Body of pancreas (tissue), 4 donors: ENCODE results near the gene ZBTB16. TPM values are rescaled to one million over a fixed set of nuclear protein-coding genes. Genes with fewer than 3 reads are reported as not detected.

Experiments
- ATAC-seq: fragments of 150-250 bp; one replicate; pipeline ENCODE4 v1.9.1; 2016
- DNase-seq, 4 donors: peaks; one replicate each; pipeline ENCODE4 v3.0.0-alpha.2; 2019
- H3K27ac ChIP-seq, 4 donors: fragments of 200-600 bp; sonication (generic); 1 replicate in 3 of 4; 2 replicates in 1 of 4; pipeline versions ENCODE4 v1.5.1 to v1.6.1; 2016 to 2019; ENCODE audit warnings: mild to moderate bottlenecking in 1 of 4, mixed read lengths in 1 of 4, moderate library complexity in 1 of 4
- H3K27me3 ChIP-seq, 2 donors: fragments of 200-600 bp; sonication (generic); one replicate each; pipeline ENCODE4 v1.6.0; 2016; ENCODE audit warnings: mild to moderate bottlenecking in 1 of 2
- H3K36me3 ChIP-seq, 2 donors: fragments of 200-600 bp; sonication (generic); replicated peaks in 1 of 2; 2 replicates each; pipeline ENCODE4 v1.5.1; 2016; ENCODE audit warnings: low read depth in 2 of 2; ENCODE audit not compliant: insufficient read depth in 1 of 2
- H3K4me1 ChIP-seq: fragments of 200-600 bp; sonication (generic); one replicate; pipeline ENCODE4 v1.6.0; 2016
- H3K4me3 ChIP-seq, 2 donors: fragments of 200-600 bp; sonication (generic); 1 replicate in 1 of 2; 2 replicates in 1 of 2; pipeline ENCODE4 v1.5.1; 2016 to 2019
- H3K9me3 ChIP-seq, 3 donors: fragments of 200-600 bp; sonication (generic); 1 replicate in 2 of 3; 2 replicates in 1 of 3; pipeline ENCODE4 v1.5.1; 2016
- POLR2A ChIP-seq, 3 donors: fragments of 450-650 bp; IDR thresholded peaks; one replicate each; pipeline ENCODE4 v1.6.1; 2016; ENCODE audit warnings: antibody characterized with exemption in 3 of 3, mild to moderate bottlenecking in 2 of 3
- WGBS, 2 donors: methylation state at CpG; one replicate each; pipeline ENCODE4 v1.1.5; 2017; 5-methylcytosine and 5-hydroxymethylcytosine counted together
- intact Hi-C: fragments of 100-400 bp; cut with DNase I; formaldehyde crosslinking; loops from one replicate; pipeline ENCODE4 v1.15.1; 2023
- total RNA-seq, 2 donors: library from RNA; depleted of rRNA; stranded (reverse); fragments of >200 nt; gene quantifications; one replicate each; pipeline ENCODE4 v1.1.0, GENCODE V29; 2016
- TF ChIP-seq, protein P1 (sequence below), 7 experiments: fragments of 450-650 bp in 4 of 7; fragments of 200-600 bp in 3 of 7; sonication (generic) in 3 of 7; IDR thresholded peaks; one replicate each; pipeline ENCODE4 v1.5.1; 2016 to 2019; ENCODE audit warnings: antibody characterized with exemption in 7 of 7

Gene ZBTB16
- total RNA-seq, 2 donors from 2014 or later: 96.5 to 150 TPM

DNA sequence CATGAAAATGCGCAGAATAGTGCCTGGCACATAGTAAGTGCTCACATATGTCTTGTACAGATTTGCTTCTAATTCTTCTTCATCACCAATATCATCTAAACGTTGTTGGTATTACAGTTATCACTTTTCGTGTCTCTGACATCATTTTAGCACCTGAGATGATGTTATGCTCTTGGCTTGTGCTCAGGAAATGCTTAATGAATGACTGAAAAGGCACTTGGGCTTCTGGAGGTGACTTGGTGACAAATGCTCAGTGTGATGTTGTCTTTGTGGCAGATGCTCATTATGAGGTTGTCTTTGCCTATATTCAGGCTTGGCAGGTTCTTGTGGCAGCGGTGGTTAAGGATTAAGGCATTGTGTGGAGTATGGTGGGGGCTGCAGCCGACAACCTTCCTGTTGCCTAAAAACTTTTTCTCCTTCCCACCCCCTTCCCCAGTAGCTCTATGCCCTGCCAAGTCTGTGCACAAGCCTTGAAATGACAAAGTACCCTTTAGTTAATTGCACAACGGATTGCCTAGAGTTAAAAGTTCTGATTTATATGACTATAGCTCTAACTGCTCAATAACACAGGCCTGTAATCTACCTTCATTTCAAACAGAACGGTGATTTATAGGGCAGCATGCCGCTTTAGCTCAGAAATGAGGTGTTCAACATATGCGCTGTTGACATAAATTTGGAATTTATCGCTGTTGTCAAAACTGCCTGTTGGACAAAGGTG, 82.5 kb downstream of the ZBTB16 start:
- H3K27me3 ChIP-seq: no peaks in the 10 kb centered on the region
- TF ChIP-seq, protein P1, sequence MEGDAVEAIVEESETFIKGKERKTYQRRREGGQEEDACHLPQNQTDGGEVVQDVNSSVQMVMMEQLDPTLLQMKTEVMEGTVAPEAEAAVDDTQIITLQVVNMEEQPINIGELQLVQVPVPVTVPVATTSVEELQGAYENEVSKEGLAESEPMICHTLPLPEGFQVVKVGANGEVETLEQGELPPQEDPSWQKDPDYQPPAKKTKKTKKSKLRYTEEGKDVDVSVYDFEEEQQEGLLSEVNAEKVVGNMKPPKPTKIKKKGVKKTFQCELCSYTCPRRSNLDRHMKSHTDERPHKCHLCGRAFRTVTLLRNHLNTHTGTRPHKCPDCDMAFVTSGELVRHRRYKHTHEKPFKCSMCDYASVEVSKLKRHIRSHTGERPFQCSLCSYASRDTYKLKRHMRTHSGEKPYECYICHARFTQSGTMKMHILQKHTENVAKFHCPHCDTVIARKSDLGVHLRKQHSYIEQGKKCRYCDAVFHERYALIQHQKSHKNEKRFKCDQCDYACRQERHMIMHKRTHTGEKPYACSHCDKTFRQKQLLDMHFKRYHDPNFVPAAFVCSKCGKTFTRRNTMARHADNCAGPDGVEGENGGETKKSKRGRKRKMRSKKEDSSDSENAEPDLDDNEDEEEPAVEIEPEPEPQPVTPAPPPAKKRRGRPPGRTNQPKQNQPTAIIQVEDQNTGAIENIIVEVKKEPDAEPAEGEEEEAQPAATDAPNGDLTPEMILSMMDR (IDR thresholded peaks at IDR 0.05): no peak
- TF ChIP-seq POLR2A (IDR thresholded peaks at IDR 0.05): no peak
- DNase-seq (no peak), ATAC-seq (no peak)
- WGBS, 2 donors: 71 to 73% methylated on average over 10 of the region's 10 CpGs
- intact Hi-C loops: no loop called here
- no peaks in the 10 kb centered on the region for H3K9me3 ChIP-seq
- H3K4me1 ChIP-seq: peaks cover 75% of the 10 kb centered on the region
- no peak overlapping the region for H3K4me3 ChIP-seq
- no peaks in the 10 kb centered on the region for H3K36me3 ChIP-seq
- peak overlapping the region in 1 of 4 donors; percentile 8 for H3K27ac ChIP-seq

DNA sequence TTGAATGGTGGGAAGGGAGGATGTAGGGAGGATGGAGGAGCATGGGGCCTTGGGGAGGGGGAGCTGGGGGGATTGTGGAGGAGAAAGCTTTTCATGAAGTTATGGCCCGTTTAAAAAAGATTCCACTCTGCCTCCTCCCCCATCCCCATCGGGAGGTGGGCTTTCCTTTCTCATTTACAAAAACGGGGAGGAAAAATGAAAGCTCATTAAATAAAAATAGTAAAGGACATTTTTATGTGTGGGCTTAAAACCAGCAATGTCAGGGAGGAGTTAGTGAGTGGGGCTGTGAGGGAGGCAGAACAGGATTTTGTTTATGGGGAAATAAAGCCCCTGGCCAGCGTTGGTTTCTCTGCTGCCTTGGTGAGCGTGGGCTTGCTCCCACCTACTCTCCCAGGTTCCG, 83.2 kb downstream of the ZBTB16 start:
- H3K4me1 ChIP-seq: peaks cover 79% of the 10 kb centered on the region
- peak overlapping the region in 1 of 4 donors; percentile 8 for H3K27ac ChIP-seq
- no peak for DNase-seq
- 78 to 81% methylated on average over 6 of the region's 6 CpGs for WGBS, 2 donors
- ATAC-seq: no peak
- TF ChIP-seq, protein P1 (IDR thresholded peaks at IDR 0.05): no peak
- TF ChIP-seq POLR2A (IDR thresholded peaks at IDR 0.05): no peak
- no peak overlapping the region for H3K4me3 ChIP-seq
- H3K27me3 ChIP-seq: no peaks in the 10 kb centered on the region
- intact Hi-C loops: no loop called here
- no peaks in the 10 kb centered on the region for H3K9me3 ChIP-seq
- no peaks in the 10 kb centered on the region for H3K36me3 ChIP-seq

DNA sequence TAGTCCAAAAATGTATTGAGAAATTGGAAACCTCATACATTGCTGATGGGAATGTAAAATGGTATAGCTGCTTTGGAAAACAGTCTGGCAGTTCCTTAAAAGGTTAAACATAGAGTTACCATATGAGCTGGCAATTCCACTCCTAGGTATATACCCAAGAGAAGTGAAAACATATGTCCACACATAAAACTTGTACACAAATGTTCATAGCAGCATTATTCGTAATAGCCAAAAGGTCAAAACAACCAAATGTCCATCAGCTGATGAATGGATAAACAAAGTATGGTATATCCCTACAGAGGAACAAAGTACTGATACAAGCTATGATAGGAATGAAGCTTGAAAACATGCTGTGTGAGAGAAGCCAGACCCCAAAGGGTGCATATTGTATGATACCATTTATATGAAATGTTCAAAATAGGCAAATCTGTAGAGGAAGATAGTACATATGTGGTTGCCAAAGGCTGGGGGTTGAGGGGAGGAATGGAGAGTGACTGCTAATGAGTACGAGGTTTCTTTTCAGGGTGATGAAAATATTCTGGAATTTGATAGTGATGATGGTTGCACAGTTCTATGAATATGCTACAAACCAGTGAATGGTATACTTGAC, 85.8 kb downstream of the ZBTB16 start:
- no peak overlapping the region for H3K27ac ChIP-seq
- TF ChIP-seq, protein P1 (IDR thresholded peaks at IDR 0.05): no peak
- no peak for TF ChIP-seq POLR2A (IDR thresholded peaks at IDR 0.05)

DNA sequence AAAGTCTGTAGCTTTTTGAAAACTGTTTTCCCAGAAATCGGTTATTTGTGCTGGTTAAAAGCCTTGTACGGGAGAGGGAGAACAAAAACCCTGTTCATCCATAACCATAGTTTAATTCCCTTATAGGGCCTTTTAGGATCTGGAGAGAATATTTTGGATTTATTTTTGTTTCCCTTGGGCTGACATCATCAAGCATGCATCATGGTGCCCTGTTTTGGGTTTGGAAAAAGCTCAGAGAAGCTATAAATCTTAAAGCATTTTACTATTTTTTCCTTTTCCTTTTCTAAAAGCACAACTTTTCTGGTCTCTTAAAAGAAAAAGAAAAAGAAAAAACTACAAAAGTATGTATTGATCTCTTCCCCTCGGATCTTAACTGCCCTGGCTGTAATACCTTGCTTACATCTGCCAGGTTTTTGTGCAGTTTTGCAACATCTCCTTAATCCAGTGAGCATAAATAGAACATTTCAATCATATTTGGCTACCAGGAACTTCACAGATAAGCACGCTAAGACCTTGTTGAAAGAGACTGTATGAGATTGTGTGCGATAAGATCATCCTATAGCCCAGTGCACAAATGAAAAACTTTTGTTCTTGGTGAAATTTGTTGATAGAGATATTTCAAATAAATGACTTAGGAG, 88.0 kb downstream of the ZBTB16 start:
- intact Hi-C loops: no loop called here
- H3K4me3 ChIP-seq: no peak overlapping the region
- no peak for ATAC-seq
- no peaks in the 10 kb centered on the region for H3K36me3 ChIP-seq
- no peak for DNase-seq
- H3K27ac ChIP-seq: peak overlapping the region; percentile 22 to 61 (median 42)
- 50 to 59% methylated on average over 5 of the region's 5 CpGs for WGBS, 2 donors
- no peaks in the 10 kb centered on the region for H3K27me3 ChIP-seq
- H3K9me3 ChIP-seq: no peaks in the 10 kb centered on the region
- peaks cover 93% of the 10 kb centered on the region for H3K4me1 ChIP-seq
- TF ChIP-seq, protein P1 (IDR thresholded peaks at IDR 0.05): no peak
- TF ChIP-seq POLR2A (IDR thresholded peaks at IDR 0.05): no peak

More for the DNA sequence above, 85.8 kb downstream of the ZBTB16 start:
- H3K27me3 ChIP-seq: no peaks in the 10 kb centered on the region
- H3K4me1 ChIP-seq: peaks cover 92% of the 10 kb centered on the region
- no peaks in the 10 kb centered on the region for H3K9me3 ChIP-seq
- 61 to 95% methylated on average over 2 of the region's 2 CpGs for WGBS, 2 donors
- ATAC-seq (no peak), DNase-seq (no peak)
- intact Hi-C loops: no loop called here
- H3K4me3 ChIP-seq: no peak overlapping the region
- no peaks in the 10 kb centered on the region for H3K36me3 ChIP-seq
